Measurements from ENCODE around the gene PAX4.

PAX4 gene

DNA sequence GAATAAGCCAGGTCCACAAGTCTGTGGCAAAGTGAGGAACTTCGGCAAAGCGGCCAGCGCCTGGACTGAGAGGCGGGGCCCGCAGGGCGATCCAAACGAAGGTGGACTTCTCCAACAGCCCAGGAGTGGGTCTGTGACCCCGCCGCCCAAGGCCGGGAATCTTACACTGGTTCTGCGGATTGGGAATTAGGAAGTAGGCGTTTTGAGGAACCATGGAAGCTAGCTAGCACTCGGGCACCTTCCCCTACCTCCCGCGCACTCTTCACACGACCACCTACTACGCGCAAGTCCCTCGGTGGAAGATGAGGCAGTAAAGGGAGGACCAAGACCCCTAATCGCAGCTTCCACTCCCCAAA, 30.3 kb downstream of the PAX4 start:
- H3K9me3 ChIP-seq (ENCODE audit: control insufficient read depth in 1 of 2, low read length in 2 of 2) = no peaks in the 10 kb centered on the region
- H3K36me3 ChIP-seq (ENCODE audit: control insufficient read depth in 1 of 2, insufficient read depth in 2 of 2, low read length in 2 of 2) = peaks cover 13 to 28% of the 10 kb centered on the region in 2 donors
- no peaks in the 10 kb centered on the region for H3K27me3 ChIP-seq (ENCODE audit: control insufficient read depth in 1 of 2, insufficient read depth in 2 of 2, low read length in 2 of 2)
- peak overlapping the region; percentile 86 to 91 for H3K4me3 ChIP-seq (ENCODE audit: low read depth in 1 of 2, low read length in 2 of 2)
- H3K9ac ChIP-seq (ENCODE audit: low read depth in 1 of 2, low read length in 2 of 2) = peak overlapping the region; percentile 85
- peak overlapping the region; percentile 60 for H3K27ac ChIP-seq (ENCODE audit: low read depth, low read length)
- peaks cover 28 to 46% of the 10 kb centered on the region in 2 donors for H3K4me1 ChIP-seq (ENCODE audit: control insufficient read depth in 1 of 2, insufficient read depth in 2 of 2, low read length in 2 of 2)

GRCh38 chr7:127586346-127586745, 31.6 kb downstream of the PAX4 start:
- peaks cover 31 to 53% of the 10 kb centered on the region in 2 donors for H3K4me1 ChIP-seq (ENCODE audit: control insufficient read depth in 1 of 2, insufficient read depth in 2 of 2, low read length in 2 of 2)
- peaks cover 20 to 34% of the 10 kb centered on the region in 2 donors for H3K36me3 ChIP-seq (ENCODE audit: control insufficient read depth in 1 of 2, insufficient read depth in 2 of 2, low read length in 2 of 2)
- H3K4me3 ChIP-seq (ENCODE audit: low read depth in 1 of 2, low read length in 2 of 2) = peak overlapping the region in 1 of 2 donors; percentile 81
- no peak overlapping the region for H3K9ac ChIP-seq (ENCODE audit: low read depth in 1 of 2, low read length in 2 of 2)
- H3K27me3 ChIP-seq (ENCODE audit: control insufficient read depth in 1 of 2, insufficient read depth in 2 of 2, low read length in 2 of 2) = no peaks in the 10 kb centered on the region
- H3K9me3 ChIP-seq (ENCODE audit: control insufficient read depth in 1 of 2, low read length in 2 of 2) = no peaks in the 10 kb centered on the region
- no peak overlapping the region for H3K27ac ChIP-seq (ENCODE audit: low read depth, low read length)

DNA sequence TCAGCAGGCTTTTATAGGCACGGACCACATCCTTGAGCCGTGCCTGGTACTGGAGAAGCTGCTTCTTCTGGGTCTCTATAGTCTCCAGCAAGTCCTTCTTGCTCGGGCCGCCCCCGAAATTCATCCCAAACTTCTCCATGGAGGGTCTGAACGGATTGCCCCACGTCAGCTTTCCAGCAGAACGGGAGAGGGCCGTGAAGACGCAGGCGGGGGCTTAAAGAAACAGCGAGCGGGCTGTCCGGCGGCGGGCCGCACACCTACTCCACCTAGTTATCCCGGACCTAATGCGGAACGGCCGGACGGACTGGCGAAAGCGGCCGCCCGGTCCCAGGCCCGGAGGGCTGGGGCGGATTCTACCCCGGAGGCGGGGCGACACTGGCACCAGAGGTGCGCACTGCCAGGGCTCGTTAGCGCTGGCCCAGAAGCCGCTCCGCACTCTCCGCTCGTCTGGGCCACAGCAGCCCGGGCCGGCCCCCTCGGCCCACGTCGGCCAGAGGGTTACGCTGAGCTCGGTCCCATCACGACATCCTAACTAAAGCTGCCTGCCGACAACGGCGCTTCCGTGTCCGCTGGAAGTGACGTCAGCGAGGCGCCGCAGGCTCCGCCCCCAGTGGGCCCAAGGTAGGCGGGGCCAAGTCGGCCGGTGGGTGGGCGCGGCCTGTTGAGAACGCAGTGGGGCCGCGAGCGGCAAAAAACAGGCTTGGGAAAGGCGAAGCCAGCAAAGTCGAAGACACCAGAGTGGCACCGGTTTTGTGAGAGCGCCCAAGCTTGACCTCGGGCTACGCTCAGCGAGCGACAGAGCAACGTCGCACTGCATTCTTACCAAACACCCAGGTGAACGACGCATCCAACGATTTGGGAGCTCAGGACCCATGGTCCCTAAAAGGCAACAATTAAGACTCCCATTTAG, 32.6 kb downstream of the PAX4 start, which contains the start of gene GCC1:
TSS of gene GCC1 (minus strand) at position 553 of the 910 bp plus-strand sequence. CDS start at position 139, 414 bp downstream.
- Histone ChIP-seq H3K36me3 (ENCODE audit: control insufficient read depth in 1 of 2, insufficient read depth in 2 of 2, low read length in 2 of 2) (peaks cover 15 to 30% of the 10 kb centered on the region in 2 donors), H3K27me3 (ENCODE audit: control insufficient read depth in 1 of 2, insufficient read depth in 2 of 2, low read length in 2 of 2) (no peaks in the 10 kb centered on the region), H3K9ac (ENCODE audit: low read depth in 1 of 2, low read length in 2 of 2) (peak within 1 kb of the TSS; percentile 71 to 86), H3K9me3 (ENCODE audit: control insufficient read depth in 1 of 2, low read length in 2 of 2) (no peaks in the 10 kb centered on the region), H3K4me3 (ENCODE audit: low read depth in 1 of 2, low read length in 2 of 2) (peak within 1 kb of the TSS; percentile 81 to 95), H3K4me1 (ENCODE audit: control insufficient read depth in 1 of 2, insufficient read depth in 2 of 2, low read length in 2 of 2) (peaks cover 35 to 53% of the 10 kb centered on the region in 2 donors), H3K27ac (ENCODE audit: low read depth, low read length) (peak within 1 kb of the TSS; percentile 75)

GRCh38 chr7:127584648-127585043, 33.3 kb downstream of the PAX4 start:
- H3K27ac ChIP-seq (ENCODE audit: low read depth, low read length) = no peak overlapping the region
- H3K9ac ChIP-seq (ENCODE audit: low read depth in 1 of 2, low read length in 2 of 2) = peak overlapping the region; percentile 71 to 86
- peaks cover 32 to 51% of the 10 kb centered on the region in 2 donors for H3K4me1 ChIP-seq (ENCODE audit: control insufficient read depth in 1 of 2, insufficient read depth in 2 of 2, low read length in 2 of 2)

DNA sequence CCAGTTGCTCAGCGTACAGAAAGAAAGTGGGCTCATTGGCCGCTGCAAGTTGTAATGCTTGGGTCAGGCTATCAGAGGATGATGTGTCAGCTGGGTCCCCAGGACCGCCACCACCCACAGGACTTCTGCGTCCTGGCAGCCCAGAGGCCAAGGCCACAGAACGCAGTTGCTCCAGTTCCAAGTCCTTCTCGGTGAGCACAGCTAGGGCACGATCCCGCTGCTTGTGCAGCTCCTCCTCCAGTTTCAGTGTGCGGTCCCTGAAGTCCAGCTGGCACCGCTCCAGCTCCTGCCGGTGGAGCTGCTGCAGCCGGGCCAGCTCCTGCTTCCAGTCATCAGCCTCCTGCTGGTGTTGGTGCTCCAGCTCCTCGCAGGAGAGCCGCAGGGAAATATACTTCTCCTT, 35.6 kb downstream of the PAX4 start:
- H3K9me3 ChIP-seq (ENCODE audit: control insufficient read depth in 1 of 2, low read length in 2 of 2) = no peaks in the 10 kb centered on the region
- no peak overlapping the region for H3K9ac ChIP-seq (ENCODE audit: low read depth in 1 of 2, low read length in 2 of 2)
- H3K27me3 ChIP-seq (ENCODE audit: control insufficient read depth in 1 of 2, insufficient read depth in 2 of 2, low read length in 2 of 2) = no peaks in the 10 kb centered on the region
- peaks cover 25 to 37% of the 10 kb centered on the region in 2 donors for H3K4me1 ChIP-seq (ENCODE audit: control insufficient read depth in 1 of 2, insufficient read depth in 2 of 2, low read length in 2 of 2)
- peaks cover 15 to 39% of the 10 kb centered on the region in 2 donors for H3K36me3 ChIP-seq (ENCODE audit: control insufficient read depth in 1 of 2, insufficient read depth in 2 of 2, low read length in 2 of 2)
- no peak overlapping the region for H3K27ac ChIP-seq (ENCODE audit: low read depth, low read length)
- H3K4me3 ChIP-seq (ENCODE audit: low read depth in 1 of 2, low read length in 2 of 2) = no peak overlapping the region

More at GRCh38 chr7:127584648-127585043, 33.3 kb downstream of the PAX4 start:
- peaks cover 15 to 31% of the 10 kb centered on the region in 2 donors for H3K36me3 ChIP-seq (ENCODE audit: control insufficient read depth in 1 of 2, insufficient read depth in 2 of 2, low read length in 2 of 2)
- H3K9me3 ChIP-seq (ENCODE audit: control insufficient read depth in 1 of 2, low read length in 2 of 2) = no peaks in the 10 kb centered on the region
- H3K4me3 ChIP-seq (ENCODE audit: low read depth in 1 of 2, low read length in 2 of 2) = peak overlapping the region; percentile 81 to 95
- H3K27me3 ChIP-seq (ENCODE audit: control insufficient read depth in 1 of 2, insufficient read depth in 2 of 2, low read length in 2 of 2) = no peaks in the 10 kb centered on the region

- peaks cover 15 to 39% of the 10 kb centered on the region in 2 donors for H3K36me3 ChIP-seq (ENCODE audit: control insufficient read depth in 1 of 2, insufficient read depth in 2 of 2, low read length in 2 of 2)
- H3K4me3 ChIP-seq (ENCODE audit: low read depth in 1 of 2, low read length in 2 of 2) = no peak overlapping the region
- no peak overlapping the region for H3K27ac ChIP-seq (ENCODE audit: low read depth, low read length)
- no peak overlapping the region for H3K9ac ChIP-seq (ENCODE audit: low read depth in 1 of 2, low read length in 2 of 2)
- no peaks in the 10 kb centered on the region for H3K27me3 ChIP-seq (ENCODE audit: control insufficient read depth in 1 of 2, insufficient read depth in 2 of 2, low read length in 2 of 2)
- peaks cover 25 to 37% of the 10 kb centered on the region in 2 donors for H3K4me1 ChIP-seq (ENCODE audit: control insufficient read depth in 1 of 2, insufficient read depth in 2 of 2, low read length in 2 of 2)
- H3K9me3 ChIP-seq (ENCODE audit: control insufficient read depth in 1 of 2, low read length in 2 of 2) = no peaks in the 10 kb centered on the region
Observed at GRCh38 chr7:127581716-127582115, 36.2 kb downstream of the PAX4 start.

DNA sequence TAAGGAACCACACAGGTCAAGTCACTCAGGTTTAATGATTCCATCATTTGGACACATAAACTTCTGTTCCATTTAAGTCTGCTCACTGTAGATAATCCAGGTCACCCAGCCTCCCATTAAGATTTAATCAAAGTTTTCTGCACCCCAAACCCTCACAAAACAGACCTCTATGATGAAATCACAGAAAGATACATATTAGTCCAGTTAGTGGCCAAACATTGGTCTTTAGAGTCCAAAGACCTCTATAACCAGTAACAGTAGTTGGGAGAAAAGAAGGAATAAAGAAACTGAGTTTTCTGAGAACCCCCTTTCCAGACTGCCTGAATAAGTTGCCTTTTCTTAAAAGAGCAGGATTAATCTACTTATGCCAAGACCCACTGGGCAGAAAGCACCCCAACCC, 37.3 kb downstream of the PAX4 start:
- Histone ChIP-seq H3K27ac (ENCODE audit: low read depth, low read length) (no peak overlapping the region), H3K9me3 (ENCODE audit: control insufficient read depth in 1 of 2, low read length in 2 of 2) (no peaks in the 10 kb centered on the region), H3K9ac (ENCODE audit: low read depth in 1 of 2, low read length in 2 of 2) (no peak overlapping the region), H3K4me1 (ENCODE audit: control insufficient read depth in 1 of 2, insufficient read depth in 2 of 2, low read length in 2 of 2) (peaks cover 20 to 30% of the 10 kb centered on the region in 2 donors), H3K36me3 (ENCODE audit: control insufficient read depth in 1 of 2, insufficient read depth in 2 of 2, low read length in 2 of 2) (peaks cover 15 to 39% of the 10 kb centered on the region in 2 donors), H3K4me3 (ENCODE audit: low read depth in 1 of 2, low read length in 2 of 2) (no peak overlapping the region), H3K27me3 (ENCODE audit: control insufficient read depth in 1 of 2, insufficient read depth in 2 of 2, low read length in 2 of 2) (no peaks in the 10 kb centered on the region)

- Histone ChIP-seq H3K27me3 (ENCODE audit: control insufficient read depth in 1 of 2, insufficient read depth in 2 of 2, low read length in 2 of 2) (no peaks in the 10 kb centered on the region), H3K4me3 (ENCODE audit: low read depth in 1 of 2, low read length in 2 of 2) (no peak overlapping the region), H3K9me3 (ENCODE audit: control insufficient read depth in 1 of 2, low read length in 2 of 2) (no peaks in the 10 kb centered on the region), H3K9ac (ENCODE audit: low read depth in 1 of 2, low read length in 2 of 2) (no peak overlapping the region), H3K4me1 (ENCODE audit: control insufficient read depth in 1 of 2, insufficient read depth in 2 of 2, low read length in 2 of 2) (peaks cover 14 to 17% of the 10 kb centered on the region in 2 donors), H3K27ac (ENCODE audit: low read depth, low read length) (no peak overlapping the region), H3K36me3 (ENCODE audit: control insufficient read depth in 1 of 2, insufficient read depth in 2 of 2, low read length in 2 of 2) (peaks cover 15 to 39% of the 10 kb centered on the region in 2 donors)
Observed at GRCh38 chr7:127578711-127579275, 39.1 kb downstream of the PAX4 start.

- H3K4me3 ChIP-seq (ENCODE audit: low read depth in 1 of 2, low read length in 2 of 2) = no peak overlapping the region
- H3K27ac ChIP-seq (ENCODE audit: low read depth, low read length) = no peak overlapping the region
- peaks cover 15 to 34% of the 10 kb centered on the region in 2 donors for H3K36me3 ChIP-seq (ENCODE audit: control insufficient read depth in 1 of 2, insufficient read depth in 2 of 2, low read length in 2 of 2)
- H3K9ac ChIP-seq (ENCODE audit: low read depth in 1 of 2, low read length in 2 of 2) = no peak overlapping the region
- no peaks in the 10 kb centered on the region for H3K9me3 ChIP-seq (ENCODE audit: control insufficient read depth in 1 of 2, low read length in 2 of 2)
- H3K27me3 ChIP-seq (ENCODE audit: control insufficient read depth in 1 of 2, insufficient read depth in 2 of 2, low read length in 2 of 2) = no peaks in the 10 kb centered on the region
- H3K4me1 ChIP-seq (ENCODE audit: control insufficient read depth in 1 of 2, insufficient read depth in 2 of 2, low read length in 2 of 2) = peaks cover 7 to 11% of the 10 kb centered on the region in 2 donors
Observed at GRCh38 chr7:127578036-127578684, 39.8 kb downstream of the PAX4 start.
